Glomerular visceral epithelial cell (primary cell): Measurements from ENCODE around the gene SCRN2.
A peak's percentile ranks its signal among the peaks of the same experiment; 100 is the strongest.

ENCODE experiments used
- DNase-seq: peaks from one replicate; pipeline ENCODE4 v3.0.0-alpha.2; 2016; ENCODE audit errors: extremely low spot score

The SCRN2 gene

DNA sequence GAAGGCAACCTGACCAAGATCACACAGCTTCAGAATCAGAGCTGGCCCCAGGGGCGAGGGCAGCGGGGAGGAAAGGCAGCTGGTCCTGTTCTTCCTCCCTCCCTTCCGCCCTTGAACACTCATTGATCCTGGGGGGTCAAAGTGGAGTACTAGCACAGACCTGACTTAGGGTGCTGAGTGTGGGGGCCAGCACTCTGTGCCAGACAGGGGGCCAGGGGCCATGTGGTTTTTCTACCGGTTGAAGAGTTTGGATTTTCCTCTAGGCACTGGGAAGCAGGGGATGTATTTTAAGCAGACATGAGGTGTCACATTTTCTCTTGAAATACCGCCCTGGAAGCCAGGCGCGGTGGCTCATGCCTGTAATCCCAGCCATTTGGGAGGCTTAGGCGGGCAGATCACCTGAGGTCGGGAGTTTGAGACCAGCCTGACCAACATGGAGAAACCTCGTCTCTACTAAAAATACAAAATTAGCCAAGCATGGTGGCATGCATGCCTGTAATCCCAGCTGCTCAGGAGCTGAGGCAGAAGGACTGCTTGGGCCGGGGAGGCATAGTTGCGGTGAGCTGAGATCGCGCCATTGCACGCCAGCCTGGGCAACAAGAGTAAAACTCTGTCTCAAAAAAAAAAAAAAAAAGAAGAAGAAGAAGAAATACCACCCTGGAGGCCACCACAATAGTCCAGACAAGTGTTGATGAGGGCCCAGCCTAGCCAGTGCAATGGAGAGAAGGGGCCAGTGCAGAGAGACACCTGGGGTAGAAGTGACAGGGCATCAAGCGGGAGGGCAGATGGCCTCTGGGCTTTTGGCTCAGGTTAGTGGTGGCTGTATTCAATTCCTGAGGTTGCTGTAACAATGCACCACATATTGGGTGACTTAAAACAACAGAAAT lies 34.8 kb downstream of the SCRN2 start:
- DNase-seq: no peak

DNA sequence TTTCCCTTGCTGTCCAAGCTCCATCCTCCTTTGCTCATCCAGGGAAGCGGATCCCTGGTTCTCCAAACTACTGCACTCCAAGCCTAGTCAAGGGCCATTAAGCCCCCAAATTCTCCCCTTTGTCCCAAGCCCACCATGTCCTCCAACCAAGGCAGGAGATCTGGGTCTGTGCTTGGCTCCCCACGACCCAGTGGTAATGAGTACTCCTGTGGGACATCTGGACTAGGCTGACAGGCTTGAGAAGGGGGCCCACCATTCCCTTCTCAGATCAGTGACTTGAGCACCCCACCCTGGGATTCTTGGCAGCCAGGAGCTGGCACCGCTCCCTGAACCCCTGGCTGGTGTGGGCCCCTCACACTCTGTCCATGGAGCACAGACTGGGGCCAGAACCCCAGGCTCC lies 36.6 kb downstream of the SCRN2 start:
- DNase-seq: no peak

DNA sequence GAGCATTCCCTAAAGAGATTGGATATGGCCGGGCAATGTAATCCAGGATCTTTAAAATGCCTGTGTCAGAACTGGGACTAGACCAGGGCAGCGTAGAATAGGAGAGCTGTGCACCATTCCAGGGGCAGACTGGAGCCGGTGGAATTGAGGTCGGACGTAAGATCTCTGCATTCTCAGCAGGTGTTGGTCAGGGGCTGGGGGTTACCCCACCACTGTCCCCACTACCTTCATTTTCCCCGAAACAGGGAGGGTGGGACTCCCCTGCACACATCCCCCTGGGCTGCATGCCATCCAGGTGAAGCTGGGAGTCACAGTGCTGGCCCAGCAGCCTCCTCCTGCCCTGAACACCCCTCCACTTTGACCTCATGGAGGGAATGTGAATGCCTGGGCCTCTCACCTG lies 37.3 kb downstream of the SCRN2 start:
- no peak for DNase-seq

DNA sequence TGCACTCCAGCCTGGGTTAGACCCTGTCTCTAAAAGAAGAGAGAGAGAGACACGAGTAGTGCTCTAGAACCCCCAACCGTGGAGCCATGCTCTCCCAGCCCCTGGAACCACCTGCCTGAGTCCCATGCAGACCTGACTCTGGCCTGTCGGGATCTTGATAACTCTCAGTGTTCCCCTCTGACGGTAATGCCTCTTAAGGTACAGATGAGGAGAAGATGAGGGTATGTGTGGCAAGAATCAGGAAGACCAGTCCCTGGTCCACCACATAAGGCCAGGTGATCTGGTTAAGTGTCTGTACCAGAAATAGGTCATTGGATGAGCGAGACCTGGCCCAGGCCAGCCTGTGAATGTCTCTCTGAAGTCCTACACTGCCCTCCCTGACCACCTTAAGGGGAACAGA lies 37.9 kb downstream of the SCRN2 start:
- no peak for DNase-seq

DNA sequence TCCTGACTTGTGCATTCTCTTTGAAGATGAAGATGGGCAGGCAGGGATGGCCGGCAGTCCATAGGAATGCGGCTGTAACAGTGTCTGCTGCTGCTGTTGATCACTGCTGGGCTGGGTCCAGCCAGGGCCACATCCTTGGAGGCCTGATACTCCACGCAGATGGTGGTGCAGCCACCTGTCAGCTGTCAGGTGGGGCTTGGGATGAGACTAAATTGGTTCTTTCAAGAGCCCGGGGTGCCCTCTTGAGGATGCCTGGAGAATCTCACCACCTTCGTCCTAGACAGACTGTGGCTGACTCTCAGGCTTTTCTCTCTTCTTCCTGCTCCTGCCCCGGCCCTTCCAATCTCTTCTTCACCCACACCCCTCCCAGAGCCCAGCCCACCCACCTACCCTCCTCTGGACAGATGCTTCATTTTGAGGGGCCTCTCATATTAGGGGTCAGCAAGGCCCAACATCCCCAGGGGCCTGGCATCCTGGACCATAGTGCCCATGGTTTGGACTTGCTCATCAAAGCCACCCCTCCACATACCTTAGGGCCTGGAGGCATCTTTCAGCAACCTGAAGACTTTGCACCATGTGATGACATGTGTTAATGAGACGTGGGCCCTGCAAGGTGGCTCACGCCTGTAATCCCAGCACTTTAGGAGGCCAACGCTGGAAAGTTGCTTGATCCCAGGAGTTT lies 38.6 kb downstream of the SCRN2 start:
- DNase-seq: peak; percentile 55

DNA sequence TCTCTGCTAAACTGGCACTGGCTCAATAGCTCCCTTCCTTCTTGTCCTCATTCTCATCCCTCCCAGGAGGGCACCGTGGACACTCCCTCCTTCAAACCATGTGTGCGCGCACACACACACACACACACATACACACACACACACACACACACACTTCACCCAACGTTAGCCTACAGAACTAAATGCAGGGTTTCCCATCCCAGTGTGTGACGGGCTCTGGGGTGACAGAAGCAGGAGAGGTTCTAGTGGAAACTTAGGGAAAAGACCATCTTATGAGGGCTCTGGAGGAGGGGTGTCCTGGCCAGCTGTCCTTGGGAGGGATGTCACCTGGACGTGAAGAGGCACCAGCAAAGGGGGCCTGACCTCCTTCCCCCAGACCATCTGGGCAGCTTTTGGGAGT lies 39.2 kb downstream of the SCRN2 start:
- DNase-seq: no peak

DNA sequence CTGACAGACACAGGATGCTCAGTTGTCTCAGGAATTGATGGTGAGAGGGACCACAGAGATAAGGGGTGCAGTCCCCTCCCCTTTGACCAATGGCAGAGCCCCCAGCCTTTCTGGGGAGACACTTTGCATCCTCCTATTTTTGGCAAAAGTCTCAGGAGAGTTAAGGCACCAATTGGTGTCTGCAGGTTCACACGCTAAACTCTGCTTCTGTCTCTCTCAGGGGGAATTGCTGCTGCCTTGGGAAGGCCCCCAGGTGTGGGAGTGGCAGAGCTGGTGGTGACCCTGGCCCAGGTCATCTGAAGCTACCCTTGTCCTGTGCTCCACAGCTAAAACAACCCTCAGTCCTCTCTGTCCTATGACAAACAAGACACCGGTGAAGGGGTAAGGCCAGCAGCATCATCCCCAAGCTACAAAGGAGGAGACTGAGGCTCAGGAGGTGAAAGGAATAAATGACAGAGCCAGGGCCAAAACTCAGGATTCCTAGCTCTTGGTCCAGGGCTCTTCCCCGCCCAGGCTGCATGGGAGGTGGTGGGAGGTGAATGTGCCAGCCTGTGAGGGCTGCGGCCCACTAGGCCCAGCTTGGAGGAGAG lies 39.8 kb downstream of the SCRN2 start:
- no peak for DNase-seq

DNA sequence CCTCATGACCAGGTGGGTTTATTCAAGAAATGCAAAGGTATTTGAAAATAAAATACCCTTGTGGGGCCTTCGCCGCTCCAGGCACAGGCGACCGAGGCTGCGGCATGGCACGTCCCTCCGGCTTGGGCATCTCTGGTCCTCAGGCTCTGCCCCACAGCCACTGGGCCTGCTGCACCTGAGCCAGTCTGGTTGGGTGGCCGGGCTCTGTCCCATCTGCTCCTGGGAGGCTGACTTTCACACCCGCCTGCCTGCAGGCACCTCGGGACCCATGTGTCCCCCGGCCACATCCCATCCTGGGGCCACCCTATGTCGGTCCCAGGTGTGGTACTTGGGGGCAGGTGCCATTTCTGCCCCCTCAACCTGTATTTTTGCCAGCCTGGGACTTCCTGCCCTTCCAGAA lies 40.4 kb downstream of the SCRN2 start:
- DNase-seq: no peak

DNA sequence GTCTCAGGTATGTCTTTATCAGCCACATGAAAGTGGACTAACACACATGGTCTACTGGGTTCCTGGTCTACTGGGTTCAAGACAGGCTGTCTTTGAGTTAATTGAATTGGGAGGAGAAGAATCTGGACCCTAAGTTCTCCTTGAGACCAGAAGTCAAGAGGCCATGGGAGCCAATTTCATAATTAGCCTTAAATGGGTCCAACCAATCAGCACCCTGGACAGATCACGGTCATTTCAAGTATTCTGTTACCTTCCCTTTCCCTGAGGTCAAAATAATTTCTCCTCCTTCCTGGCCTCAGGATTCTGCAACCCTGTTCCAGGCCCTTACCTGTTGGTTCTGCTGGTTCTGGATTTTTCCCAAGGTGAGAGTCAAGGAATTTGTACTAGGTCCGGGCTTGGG lies 43.3 kb downstream of the SCRN2 start:
- DNase-seq: no peak

DNA sequence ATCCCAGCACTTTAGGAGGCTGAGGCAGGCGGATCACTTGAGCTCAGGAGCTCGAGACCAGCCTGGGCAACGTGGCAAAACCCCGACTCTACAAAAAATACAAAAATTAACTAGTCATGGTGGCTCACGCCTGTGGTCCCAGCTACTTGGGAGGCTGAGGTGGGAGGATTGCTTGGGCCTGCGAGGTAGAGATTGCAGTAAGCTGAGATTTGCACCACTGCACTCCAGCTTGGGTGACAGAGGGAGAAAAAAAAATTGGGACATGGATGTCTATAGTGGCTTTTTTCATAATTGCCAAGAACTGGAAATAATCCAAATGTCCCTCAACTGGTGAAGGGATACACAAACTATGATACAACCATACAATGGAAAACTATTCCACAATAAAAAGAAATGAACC lies 48.1 kb downstream of the SCRN2 start:
- no peak for DNase-seq

DNA sequence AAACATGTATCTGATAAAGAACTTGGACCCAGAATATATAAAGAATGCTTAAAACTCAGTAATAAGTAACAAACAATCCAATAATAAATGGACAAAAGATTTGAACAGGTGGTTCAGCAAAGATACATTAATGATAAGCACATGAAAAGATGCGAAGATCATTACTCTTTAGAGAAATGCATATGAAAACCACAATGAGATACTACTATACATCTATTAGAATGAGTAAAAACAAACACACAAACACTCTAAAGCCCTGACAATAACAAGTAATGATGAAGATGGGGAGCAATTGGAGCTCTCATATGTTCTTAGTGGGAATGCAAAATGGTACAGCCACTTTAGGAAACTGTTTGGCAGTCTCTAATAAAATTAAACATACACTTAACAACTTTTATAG lies 48.6 kb downstream of the SCRN2 start:
- no peak for DNase-seq

DNA sequence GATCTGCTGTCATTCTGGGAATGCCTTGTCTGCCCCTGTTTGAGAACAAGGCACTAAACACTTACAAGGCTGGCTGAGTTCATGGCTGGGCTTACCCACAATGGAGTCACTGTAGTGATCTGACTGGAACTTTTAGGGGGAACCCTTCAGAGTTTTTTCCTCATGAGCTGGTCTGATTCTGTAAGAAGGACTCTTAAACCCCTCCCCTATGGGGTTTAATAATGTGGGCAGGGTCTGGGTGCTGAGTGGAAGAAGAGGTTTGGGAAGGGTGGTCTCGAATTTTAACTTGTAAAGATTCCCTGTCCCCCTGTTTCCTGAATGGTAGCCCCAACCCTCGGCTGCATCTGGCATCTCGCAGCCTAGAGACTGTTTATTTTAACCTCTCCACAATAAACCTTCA lies 50.0 kb downstream of the SCRN2 start:
- DNase-seq: no peak

DNA sequence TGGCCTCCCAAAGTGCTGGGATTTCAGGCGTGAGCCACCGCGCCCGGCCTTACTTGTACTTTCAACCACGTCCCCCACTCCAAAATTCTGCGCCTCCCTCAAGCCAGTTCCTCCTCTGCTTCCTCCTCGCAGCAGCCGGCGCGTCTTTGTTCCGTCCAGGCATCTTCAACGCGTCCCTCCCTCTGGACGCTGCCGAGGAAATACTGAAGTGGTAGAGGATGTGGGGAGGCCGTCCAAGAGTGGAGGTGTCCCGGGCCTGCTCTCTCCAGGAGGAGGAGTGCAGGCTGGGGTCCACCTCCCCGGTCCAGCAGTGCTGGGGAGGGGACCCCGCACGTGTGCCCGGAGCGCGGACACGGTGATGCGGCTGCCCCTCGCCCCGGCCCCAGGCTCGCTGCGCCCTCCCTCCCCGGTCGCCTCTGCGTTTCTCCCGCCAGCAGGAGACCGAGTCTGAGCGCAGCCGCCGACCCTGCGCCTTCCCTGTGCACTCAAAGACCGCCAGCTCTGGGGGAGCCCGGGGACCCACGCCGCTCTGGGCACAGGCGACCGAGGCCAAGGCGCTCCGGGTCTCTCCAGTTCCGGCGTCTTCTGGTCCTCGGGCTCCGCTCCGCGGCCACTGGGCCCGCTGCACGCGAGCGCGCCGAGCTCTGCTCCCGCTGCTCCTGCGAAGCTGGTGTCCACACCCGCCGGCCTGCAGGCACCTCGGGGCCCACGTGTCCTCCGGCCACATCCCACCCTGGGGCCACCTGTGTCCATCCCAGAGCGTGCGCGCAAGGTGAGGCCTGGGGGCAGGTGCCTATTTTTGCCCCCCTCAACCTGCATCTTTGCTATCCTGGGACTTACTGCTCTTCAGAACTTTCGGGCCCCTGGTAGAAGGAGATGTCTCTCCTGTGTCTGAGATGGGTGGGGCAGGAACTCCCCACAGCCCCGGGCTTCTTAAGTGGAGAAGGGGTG lies 51.2 kb downstream of the SCRN2 start:
- DNase-seq: peak; percentile 48
